Inflammatory macrophage treated with lipopolysaccharide for 1 hour (primary cell): ENCODE results near the gene RBM26.
"Not testable (repeated sequence)": the region's sequence is repeated elsewhere in the genome, so short reads cannot be mapped to it uniquely, and the experiment has no call there.

ENCODE experiments used
- DNase-seq, 2 donors: peaks; one replicate each; pipeline ENCODE4 v3.0.0-alpha.2; 2020 to 2022

RBM26 gene

GRCh38 chr13:79328510-79328909, 77.5 kb downstream of the RBM26 start:
- DNase-seq, result no peak

- no peak for DNase-seq
Observed at GRCh38 chr13:79320433-79320832, 85.6 kb downstream of the RBM26 start.

- no peak for DNase-seq
Observed at GRCh38 chr13:79318664-79319063, 87.4 kb downstream of the RBM26 start.

DNA sequence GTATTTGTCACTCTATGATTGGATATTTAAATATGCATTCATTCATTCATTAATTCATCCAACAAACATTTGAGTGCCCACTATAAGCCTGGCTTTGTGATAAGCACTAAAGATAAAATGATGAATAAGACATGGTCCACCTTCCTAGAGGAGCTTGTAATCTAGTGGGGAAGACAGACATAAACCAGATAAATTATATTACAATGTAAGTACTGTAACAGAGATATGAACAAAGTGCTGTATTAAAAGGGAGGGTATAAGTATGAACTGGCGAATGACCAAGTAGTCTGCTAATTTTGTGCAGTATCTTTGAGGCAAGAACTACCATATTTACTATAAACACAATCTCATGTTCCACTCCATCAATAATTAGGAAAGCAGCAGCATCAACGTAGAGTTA, 88.2 kb downstream of the RBM26 start:
- DNase-seq, result no peak

DNA sequence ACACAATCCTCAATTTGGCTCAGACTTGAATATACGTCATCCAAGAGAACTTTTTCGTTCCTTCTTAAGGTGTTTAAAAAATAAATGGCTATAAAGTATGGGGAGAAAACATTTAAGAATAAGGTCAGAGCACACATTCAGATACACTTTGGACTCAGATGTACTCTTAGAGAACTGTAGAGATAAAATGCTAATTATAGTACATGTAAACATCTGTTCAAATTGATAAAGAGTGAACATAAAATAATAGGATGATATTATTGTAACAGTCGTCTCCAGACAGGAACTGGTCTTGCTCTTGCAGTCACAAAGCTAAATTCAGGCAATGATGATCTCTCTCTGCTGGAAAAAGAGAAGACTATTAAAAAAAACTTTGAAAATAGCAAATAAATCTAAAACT, 91.4 kb downstream of the RBM26 start:
- DNase-seq, result no peak

GRCh38 chr13:79312340-79312855, 93.7 kb downstream of the RBM26 start:
- no peak for DNase-seq

DNA sequence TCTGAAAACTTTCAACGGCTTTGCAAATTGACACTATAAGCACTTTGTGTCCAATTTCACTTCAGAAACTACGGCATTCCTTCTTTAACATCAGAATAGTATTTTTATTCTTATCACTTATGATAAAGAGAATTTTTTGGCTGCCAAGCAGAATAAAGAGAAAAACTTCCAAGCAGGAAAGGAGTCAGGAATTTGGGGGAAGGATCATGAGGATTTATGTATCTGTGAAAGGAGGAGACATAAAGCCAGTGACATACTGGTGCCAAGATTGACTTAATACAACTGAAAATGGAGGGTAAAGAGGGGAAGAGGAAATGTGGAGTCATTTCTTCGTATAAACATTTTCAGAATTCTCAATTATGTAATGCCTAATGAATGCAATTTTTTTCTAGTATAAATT, 94.7 kb downstream of the RBM26 start:
- no peak for DNase-seq

GRCh38 chr13:79309690-79310089, 96.4 kb downstream of the RBM26 start:
- DNase-seq, result no peak

GRCh38 chr13:79307866-79308298, 98.2 kb downstream of the RBM26 start:
- no peak for DNase-seq

GRCh38 chr13:79307433-79307861, 98.6 kb downstream of the RBM26 start:
- no peak for DNase-seq

GRCh38 chr13:79306650-79307049, 99.4 kb downstream of the RBM26 start:
- DNase-seq, result no peak

DNA sequence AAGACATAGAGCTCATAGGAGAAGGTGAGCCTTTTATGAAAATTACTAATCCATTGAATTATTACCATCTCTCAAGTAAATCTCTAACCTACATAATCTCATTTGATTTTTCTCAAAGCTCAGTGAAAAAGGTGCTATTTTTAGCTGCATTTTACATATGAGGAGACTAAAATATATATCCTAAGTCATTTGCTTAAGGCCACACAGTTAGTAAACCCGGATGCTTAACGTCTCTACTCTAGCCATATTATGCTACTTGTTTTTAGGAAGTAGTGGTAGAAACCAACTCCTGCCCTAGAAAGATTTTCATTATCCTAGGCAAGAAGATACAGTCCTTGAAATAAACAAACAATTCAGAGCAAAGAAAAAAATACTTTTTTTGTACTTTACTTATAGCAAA, 108.9 kb downstream of the RBM26 start:
- no peak for DNase-seq

GRCh38 chr13:79295906-79296706, 109.9 kb downstream of the RBM26 start:
- DNase-seq, result no peak

DNA sequence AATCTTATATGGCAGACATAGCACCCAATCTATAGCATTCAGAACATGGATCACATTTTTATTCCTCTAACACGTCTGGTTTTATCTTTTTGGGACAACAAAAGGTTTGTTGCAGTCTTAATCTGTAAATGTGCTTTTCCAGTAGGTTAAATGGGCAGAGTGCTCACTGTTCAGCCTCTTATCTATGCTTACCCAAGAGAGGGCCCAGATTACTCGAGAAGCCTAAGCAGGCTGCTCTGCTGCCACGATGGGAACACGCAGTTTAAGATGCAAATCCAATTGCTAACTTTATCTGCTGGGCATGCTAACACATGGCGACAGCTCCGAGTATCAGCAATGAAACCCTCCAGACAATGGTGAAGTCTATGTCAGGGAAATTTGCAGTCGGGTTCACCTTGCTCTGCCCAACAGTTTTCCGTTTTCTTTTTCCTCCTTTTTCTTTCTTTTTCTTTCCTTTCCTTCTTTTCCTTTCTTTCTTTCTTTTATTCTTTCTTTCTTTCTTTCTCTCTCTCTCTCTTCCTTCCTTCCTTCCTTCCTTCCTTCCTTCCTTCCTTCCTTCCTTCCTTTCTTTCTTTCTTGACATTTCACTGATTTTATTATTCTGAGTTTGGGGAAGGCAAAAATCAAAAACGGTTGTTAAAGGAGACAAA, 115.3 kb downstream of the RBM26 start:
- DNase-seq, result no peak

- DNase-seq, result peak; percentile 40 to 54
Observed at GRCh38 chr13:79289571-79289970, 116.5 kb downstream of the RBM26 start.

- no peak for DNase-seq
Observed at GRCh38 chr13:79287939-79288795, 117.9 kb downstream of the RBM26 start.

- no peak for DNase-seq
Observed at GRCh38 chr13:79285159-79285558, 120.9 kb downstream of the RBM26 start.

- no peak for DNase-seq
Observed at GRCh38 chr13:79283742-79284141, 122.3 kb downstream of the RBM26 start.

DNA sequence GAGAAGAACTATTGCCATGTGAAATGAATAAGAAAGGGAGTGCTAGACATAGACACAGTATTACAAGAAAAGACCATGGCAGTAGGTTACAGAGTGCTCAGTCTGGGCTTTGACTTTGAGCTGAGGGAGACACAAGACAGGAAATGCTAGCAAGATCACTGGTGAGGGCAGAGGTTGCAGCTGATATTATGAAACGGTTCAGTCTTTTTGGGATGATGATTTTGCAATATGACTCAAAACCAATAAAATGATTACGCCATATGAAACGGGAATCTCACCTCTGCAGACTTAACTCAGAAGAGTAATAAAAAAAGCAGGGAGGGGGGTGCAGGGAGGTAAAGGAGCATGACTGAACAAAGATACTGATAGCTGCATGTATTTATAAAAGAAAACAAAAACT, 123.1 kb downstream of the RBM26 start:
- DNase-seq, result peak; percentile 20 to 27

DNA sequence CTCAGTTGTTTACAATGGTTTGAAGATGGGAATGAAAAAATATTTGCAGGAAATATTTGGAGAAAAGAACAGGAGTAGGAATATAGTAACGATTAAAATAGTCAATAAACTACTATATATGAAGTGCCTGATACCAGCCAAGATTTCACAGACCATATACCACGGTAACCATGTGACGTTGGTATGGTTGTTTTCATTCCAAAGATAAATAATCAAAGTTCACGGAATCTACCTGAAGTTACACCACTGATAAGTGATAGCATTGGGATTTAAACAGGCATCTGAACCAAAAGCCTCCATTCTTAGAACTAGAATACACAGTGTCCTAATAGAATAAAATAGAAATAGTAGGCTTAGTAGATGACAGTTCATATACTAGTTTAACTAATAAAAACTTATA, 123.5 kb downstream of the RBM26 start:
- DNase-seq, result no peak

- no peak for DNase-seq
Observed at GRCh38 chr13:79281339-79281747, 124.7 kb downstream of the RBM26 start.

GRCh38 chr13:79279735-79280134, 126.3 kb downstream of the RBM26 start:
- DNase-seq, result not testable (repeated sequence)

DNA sequence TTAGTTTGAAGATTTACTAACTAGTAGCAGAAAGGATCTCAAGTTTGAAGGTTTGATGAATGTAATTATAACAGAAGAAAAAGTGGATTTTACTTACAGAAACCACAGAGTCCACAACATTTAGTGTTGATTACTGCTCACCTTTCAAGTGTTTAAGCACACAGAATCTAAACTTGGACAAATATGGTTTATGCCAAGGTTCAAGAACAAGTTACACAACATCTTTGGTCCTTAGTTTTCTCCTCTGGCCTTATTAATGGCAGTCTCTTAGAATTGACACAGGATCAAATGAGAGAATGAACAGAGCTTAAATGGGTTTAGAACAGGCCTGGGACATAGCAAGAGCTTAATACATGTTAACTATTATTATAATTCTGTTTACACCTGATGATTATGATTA, 133.0 kb downstream of the RBM26 start:
- DNase-seq, result no peak
